NCI-H524 (cell line): Measurements from ENCODE around the gene CPNE6.
"Not testable (repeated sequence)": the region's sequence is repeated elsewhere in the genome, so short reads cannot be mapped to it uniquely, and the experiment has no call there.

Source experiments
- DNase-seq, 2 experiments: peaks; one replicate each; lab custom pipeline; 2025; lab: John Stamatoyannopoulos, UW

The CPNE6 gene

GRCh38 chr14:24105609-24106239, 34.4 kb downstream of the CPNE6 start:
- not testable (repeated sequence) for DNase-seq

- DNase-seq = no peak
Measured at GRCh38 chr14:24106672-24107271, 35.4 kb downstream of the CPNE6 start.

GRCh38 chr14:24108336-24108874, 37.0 kb downstream of the CPNE6 start:
- DNase-seq = no peak

DNA sequence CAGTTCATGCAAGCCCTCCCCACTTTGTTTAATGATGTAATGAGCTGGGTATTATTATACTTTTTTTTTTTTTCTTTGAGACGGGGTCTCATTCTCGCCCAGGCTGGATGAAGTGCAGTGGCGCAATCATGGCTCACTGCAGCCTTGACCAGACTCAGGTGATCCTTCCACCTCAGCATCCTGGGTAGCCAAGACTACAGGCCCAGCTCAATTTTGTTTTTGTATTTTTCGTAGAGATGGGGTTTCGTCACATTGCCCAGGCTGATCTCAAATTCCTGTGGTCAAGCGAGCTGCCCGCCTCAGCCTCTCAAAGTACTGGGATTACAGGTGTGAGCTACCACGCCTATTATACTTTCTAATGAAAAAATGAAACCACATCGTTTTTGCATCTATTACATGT, 38.7 kb downstream of the CPNE6 start:
- DNase-seq = no peak

- no peak for DNase-seq
Measured at GRCh38 chr14:24110523-24110922, 39.2 kb downstream of the CPNE6 start.

DNA sequence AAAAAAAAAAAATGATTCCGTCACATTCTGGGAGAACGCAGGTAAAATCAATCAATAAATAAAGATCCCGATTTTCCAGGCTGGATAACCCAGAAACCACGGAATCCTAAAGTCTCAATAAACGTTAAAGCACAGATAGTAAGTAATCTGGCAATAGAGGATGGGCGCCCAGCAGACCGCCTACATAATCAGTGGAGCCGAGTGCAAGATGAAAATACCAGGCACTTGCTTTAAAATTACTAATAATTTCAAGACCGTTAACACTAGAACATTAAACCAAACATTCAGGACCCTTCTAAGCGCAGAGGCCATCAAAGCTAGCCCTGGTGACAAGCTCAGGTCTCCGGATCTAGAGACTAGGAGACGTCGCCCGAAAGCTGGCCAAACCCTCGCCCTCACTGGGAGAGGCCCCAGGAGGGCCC, 42.0 kb downstream of the CPNE6 start:
- no peak for DNase-seq

- peak; percentile 97 for DNase-seq
Measured at GRCh38 chr14:24113801-24114531, 42.6 kb downstream of the CPNE6 start.

DNA sequence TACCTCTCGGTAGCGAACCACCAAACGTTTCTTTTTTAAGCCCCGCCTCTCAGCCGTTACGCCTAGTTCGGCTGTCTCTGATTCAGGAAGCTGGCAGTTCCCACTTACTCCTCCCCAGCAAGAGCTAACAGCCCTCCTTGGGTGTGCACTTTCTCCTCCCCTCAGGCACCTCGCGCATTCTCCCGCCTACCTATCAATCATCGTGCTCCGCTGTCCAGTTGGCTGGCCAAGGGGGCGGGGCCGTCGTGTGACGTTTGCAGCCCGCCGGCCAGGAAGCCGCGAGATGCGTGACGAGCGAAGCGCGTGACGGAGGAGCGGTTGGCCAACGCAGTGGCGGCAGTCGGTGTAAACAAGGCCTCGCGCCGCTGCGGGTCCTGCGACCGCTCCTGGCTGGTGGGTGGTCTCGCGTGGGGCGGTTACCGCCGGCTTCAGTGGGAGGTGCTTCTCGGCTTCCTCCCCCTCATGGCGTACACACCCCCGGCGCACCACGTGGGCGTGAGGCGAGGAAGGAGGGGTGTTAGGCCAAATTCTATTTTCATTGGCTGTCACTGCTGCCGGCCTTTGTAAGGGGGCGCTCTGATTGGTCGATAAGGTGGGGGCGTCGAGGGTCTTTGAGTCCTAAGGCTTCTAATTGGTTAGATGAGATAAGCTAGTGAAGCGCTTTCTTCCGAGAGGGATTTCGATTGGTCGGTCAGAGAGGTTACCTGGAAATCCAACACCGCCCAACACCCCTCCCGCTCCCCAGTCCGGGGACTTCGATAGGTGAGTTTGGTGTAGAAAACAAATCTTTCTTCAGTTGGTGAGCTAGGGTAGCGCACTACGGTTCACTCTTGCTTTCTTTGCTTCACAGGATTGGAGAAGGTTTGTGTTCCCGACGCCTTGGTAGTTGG, 43.4 kb downstream of the CPNE6 start, which contains the start of the genes DCAF11 and NRL:
Gene DCAF11, plus strand, starts transcription at position 246 of the 890 bp plus-strand sequence. CDS start 818 bp downstream, outside the sequence.
Gene NRL, minus strand, starts transcription at position 418 of the 890 bp plus-strand sequence. CDS start 32,101 bp downstream, outside the sequence.
- peak; percentile 100 for DNase-seq

DNA sequence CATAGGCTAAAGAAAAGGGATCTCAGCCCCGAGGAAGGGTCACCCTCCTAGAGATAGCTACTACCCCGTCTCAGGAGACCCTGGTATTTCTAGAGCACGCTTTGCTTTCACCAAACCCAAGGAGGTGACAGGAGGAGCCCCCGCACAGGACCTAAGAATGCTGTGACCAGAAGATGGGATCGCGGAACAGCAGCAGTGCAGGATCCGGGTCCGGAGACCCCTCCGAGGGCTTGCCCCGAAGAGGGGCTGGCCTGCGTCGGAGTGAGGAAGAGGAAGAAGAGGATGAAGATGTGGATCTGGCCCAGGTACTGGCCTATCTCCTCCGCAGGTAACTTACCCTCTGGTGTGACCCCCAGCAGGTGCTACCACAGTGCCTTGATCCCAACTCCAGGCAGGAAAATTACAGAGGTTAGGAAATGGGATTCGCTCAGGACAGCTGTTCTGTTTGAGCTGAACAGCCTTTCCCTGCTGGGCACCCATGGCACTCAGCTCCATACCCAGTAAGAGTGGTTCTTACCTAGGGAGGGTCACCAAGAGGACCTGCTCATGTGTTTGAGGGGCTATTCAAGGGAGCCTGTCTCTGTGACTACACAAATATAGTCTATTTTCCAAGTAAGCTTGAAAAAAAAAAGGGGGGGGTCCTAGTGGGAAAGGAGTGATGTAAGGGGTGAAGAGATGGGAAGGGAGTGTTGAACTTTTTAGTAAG, 44.2 kb downstream of the CPNE6 start:
- no peak for DNase-seq

GRCh38 chr14:24116128-24116814, 44.9 kb downstream of the CPNE6 start:
- no peak for DNase-seq

DNA sequence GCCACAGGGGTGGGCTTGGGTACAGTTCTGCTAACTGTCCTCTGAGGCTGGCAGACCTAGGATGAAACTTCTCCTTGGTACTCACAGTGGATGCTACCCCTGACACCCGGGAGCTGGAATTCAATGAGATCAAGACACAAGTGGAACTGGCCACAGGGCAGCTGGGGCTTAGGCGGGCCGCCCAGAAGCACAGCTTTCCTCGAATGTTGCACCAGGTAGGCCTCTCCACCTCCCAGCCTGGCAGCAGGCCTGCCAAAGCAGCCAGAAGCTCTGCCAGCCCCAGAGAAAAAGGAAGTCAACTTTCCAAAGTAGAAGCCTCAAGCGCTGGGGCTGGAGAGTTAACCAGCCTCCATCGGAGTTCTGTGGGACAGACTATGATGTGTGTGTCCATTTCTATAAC, 45.8 kb downstream of the CPNE6 start:
- DNase-seq = no peak

DNA sequence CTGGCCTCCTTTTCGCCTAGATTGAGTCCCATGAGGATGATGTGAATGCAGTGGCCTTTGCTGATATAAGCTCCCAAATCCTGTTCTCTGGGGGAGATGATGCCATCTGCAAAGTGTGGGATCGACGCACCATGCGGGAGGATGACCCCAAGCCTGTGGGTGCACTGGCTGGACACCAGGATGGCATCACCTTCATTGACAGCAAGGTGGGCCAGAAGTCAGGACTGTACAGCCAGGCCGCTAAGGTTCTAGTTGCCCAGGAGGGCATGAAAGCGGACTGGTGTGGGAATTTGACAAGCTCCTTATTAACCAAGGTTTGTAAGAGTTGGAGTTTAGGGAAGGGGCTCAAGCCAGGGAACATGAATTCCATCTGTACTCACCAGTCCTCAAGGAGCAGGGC, 48.3 kb downstream of the CPNE6 start:
- no peak for DNase-seq

DNA sequence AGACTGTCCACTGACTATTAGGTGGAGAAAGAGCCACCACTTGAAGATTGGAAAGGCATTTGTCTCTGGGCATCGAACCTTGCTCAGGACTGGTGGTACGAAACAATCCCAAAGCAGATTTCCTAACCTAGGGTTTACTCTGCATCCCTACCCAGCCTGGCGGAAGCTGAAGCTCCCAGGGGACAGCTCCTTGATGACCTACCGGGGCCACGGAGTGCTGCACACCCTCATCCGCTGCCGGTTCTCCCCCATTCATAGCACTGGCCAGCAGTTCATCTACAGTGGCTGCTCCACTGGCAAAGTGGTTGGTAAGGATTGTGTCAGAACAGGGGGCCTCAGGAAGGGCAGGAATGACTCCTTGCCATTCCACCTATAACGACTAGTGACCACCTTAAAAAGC, 49.8 kb downstream of the CPNE6 start:
- DNase-seq = no peak

DNA sequence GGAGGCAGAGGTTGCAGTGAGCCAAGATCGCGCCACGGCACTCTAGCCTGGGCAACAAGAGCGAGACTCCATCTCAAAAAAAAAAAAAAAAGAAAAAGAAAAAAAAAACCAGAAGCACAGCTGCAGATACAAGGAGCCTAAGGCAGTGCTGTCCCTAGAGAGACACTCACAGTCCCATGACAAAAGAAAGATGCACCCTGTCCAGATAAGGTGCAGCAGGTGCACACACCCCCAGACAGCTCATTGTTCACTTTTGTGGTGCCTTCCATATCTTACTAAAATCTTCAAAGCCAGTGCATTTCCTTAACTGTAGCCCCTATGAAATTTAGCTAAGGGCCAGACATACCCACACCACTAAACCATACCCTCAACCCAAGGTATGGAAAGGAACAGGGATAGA, 51.1 kb downstream of the CPNE6 start:
- DNase-seq = no peak

DNA sequence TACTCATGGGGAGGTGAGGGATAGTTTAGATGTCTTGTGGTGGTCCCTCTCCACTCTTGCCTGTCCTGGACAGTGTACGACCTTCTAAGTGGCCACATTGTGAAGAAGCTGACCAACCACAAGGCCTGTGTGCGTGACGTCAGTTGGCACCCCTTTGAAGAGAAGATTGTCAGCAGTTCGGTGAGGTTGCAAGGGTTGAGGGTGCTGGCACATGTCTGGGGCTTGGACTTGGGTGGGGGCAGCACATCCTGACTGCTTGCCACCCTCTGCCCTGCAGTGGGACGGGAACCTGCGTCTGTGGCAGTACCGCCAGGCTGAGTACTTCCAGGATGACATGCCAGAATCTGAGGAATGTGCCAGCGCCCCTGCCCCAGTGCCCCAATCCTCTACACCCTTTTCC, 51.5 kb downstream of the CPNE6 start:
- DNase-seq = no peak

- no peak for DNase-seq
Measured at GRCh38 chr14:24123424-24124417, 52.4 kb downstream of the CPNE6 start.

DNA sequence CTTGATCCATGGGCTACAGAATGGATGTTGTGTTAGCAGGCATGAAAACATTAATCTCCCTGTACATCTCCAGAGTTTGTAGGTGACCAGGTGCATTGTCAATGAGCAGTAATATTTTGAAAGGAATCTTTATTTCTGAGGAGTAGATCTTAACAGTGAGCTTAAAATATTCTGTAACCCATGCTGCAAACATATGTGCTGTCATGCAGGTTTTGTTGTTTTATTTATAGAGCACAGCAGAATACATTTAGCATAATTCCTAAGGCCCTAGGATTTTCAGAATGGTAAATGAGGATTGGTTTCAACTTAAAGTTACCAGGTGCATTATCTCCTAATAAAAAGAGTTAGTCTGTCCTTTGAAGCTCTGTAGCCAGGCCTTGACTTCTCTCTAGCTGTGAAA, 55.6 kb downstream of the CPNE6 start:
- DNase-seq = no peak

- DNase-seq = no peak
Measured at GRCh38 chr14:24127673-24128072, 56.3 kb downstream of the CPNE6 start.
